ENCODE results near the gene SPARC.

DNA sequence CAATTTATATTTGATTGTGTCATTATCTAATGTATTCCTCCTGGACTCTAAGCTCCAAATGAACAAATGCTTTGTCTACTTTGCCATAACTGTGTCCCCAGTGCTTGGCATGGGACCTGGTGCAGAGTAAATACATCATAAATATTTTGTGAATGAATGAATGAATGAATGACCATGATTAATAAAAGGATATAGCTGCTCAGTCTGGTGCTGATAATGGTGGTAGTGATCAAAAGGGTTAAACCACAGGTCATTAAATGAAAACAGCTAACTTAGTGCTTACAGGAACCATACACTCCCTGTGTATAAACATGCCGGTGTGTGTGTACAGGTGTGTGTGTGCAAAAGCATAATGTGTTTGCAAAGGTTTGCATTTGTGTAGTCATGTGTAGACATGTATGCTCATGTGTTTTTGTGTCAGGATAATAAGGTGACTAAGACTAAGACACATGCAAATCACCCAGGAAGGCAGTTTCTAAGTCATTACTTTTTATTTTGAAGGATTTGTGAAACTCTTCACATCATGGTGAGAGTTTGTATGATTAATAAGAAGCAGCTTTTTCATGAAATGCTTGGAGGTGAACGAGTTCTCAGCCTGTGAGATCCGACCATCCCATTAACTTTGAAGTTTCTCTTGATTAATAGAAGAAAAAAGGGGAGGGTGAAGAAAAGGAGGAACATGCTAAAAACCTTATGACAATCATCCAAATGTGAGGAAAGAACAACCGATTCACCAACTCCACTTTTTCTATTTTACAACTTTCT is 24.6 kb downstream of the SPARC start:
- TF ChIP-seq, protein P1, sequence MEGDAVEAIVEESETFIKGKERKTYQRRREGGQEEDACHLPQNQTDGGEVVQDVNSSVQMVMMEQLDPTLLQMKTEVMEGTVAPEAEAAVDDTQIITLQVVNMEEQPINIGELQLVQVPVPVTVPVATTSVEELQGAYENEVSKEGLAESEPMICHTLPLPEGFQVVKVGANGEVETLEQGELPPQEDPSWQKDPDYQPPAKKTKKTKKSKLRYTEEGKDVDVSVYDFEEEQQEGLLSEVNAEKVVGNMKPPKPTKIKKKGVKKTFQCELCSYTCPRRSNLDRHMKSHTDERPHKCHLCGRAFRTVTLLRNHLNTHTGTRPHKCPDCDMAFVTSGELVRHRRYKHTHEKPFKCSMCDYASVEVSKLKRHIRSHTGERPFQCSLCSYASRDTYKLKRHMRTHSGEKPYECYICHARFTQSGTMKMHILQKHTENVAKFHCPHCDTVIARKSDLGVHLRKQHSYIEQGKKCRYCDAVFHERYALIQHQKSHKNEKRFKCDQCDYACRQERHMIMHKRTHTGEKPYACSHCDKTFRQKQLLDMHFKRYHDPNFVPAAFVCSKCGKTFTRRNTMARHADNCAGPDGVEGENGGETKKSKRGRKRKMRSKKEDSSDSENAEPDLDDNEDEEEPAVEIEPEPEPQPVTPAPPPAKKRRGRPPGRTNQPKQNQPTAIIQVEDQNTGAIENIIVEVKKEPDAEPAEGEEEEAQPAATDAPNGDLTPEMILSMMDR (IDR thresholded peaks at IDR 0.05): no peak
- no peak for TF ChIP-seq POLR2A (IDR thresholded peaks at IDR 0.05)

Measured in Peyer's patch (tissue), 4 donors.